HG03520 (cell line): ENCODE data around the gene PRMT2.
"Not testable (repeated sequence)": the region's sequence is repeated elsewhere in the genome, so short reads cannot be mapped to it uniquely, and the experiment has no call there.

Experiments
- ATAC-seq: cut with Tn5 transposase; IDR thresholded peaks from one replicate; pipeline ENCODE4 v1.9.1; 2021; ENCODE audit warnings: mild to moderate bottlenecking, moderate library complexity; ENCODE audit not compliant: unreplicated experiment

The PRMT2 gene

GRCh38 chr21:46666941-46667740 is 31.7 kb downstream of the PRMT2 start:
- ATAC-seq, result no peak

GRCh38 chr21:46667741-46668380 is 32.4 kb downstream of the PRMT2 start:
- ATAC-seq, result no peak

- ATAC-seq, result no peak
These were observed 32.9 kb downstream of the PRMT2 start for GRCh38 chr21:46668381-46668780.

DNA sequence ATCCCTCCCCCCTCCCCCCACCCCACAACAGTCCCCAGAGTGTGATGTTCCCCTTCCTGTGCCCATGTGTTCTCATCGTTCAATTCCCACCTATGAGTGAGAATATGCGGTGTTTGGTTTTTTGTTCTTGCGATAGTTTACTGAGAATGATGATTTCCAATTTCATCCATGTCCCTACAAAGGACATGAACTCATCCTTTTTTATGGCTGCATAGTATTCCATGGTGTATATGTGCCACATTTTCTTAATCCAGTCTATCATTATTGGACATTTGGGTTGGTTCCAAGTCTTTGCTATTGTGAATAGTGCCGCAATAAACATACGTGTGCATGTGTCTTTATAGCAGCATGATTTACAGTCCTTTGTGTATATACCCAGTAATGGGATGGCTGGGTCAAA is 33.4 kb downstream of the PRMT2 start:
- ATAC-seq, result not testable (repeated sequence)

DNA sequence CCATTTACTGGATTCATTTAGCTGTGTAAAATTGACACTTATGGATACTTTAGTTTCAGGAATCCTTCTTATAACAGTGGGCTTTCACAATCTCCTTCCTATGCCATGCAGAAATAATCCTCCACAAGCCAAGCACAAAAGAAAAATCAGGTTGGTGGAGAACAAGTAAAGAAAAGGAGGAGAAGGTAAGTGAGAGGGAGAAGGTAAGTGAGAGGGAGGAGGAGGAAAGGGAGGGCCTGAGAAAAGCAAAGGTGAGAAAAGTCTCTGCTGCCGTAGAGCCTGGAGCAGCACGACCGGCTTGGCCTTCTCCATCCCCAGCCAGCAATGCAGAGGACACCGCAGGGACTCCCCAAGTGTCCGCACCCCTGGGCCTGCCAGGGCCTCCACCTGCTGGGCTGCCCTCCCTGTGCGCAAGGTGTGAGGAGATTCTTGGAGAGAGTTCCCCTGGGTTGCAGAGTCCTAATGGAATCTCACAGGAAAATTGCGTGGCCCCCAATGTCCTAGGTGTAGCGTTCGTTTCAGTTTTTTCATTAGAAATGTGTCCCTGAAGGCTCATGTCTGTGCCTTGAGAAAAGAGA is 39.0 kb downstream of the PRMT2 start:
- no peak for ATAC-seq

DNA sequence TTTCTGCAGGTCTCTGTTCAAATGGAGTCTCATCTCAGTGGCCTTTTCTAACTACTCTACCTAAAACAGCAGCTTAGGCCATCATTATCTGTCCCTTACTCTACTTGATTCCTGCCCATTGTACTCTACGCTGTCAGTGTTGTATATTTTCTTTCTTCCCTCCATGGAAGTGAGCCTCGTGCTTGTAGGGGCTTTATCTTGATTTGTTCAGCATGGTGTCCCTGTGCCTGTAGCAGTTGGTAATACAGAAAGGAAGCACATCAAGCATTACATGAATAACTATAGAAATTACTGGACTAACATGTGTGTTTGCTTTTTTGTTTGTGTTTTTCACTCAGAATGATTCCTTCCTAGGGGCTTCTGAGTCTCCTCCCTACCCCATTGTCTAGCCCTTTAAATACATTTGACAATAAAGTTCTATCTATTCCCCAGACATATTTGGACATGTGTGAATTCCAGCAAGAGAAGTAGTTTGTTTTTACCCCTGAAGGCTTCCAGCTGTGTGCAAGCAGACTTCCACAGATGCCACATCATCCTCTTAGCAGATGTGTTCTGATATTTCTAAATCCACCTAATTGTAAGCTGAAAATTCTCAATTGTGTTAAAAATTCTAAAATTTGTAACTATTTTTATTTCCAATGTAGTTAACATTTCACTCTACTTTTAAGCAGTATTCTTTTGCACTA is 40.3 kb downstream of the PRMT2 start:
- no peak for ATAC-seq

- ATAC-seq, result not testable (repeated sequence)
These were observed 41.1 kb downstream of the PRMT2 start for GRCh38 chr21:46676542-46676941.

DNA sequence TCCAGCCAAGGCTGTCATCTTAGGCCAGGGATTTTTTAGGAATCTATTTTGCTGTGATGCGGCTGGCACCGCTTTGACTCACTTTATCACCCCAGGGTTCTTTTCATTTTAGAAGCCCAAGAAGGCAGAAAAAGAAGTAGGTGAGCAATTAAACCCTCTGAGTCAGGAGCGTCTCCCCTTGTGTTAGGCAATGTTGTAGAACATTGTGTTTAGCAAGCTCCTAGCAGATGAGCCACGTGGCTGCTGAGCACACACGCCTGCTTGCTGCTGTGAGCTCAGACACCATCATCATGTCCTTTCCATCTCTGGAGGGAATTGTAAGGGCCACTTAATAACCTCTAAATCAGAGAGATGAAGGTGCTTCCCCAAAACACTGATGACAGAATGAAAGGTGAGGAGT is 46.1 kb downstream of the PRMT2 start:
- not testable (repeated sequence) for ATAC-seq

DNA sequence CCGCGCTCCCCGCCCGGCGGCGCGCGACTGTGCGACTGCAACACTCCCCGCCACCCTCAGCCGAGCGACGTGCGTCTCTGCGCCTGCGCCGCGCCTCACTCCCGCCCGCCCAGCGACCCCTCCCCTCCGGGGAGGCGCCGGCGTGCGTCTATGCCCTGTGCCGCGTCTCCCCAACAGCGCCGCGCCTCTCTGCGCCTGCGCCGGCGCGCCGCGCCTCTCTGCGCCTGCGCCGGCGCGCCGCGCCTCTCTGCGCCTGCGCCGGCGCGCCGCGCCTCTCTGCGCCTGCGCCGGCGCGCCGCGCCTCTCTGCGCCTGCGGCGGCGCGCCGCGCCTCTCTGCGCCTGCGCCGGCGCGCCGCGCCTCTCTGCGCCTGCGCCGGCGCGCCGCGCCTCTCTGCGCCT is 63.2 kb downstream of the PRMT2 start:
- not testable (repeated sequence) for ATAC-seq

DNA sequence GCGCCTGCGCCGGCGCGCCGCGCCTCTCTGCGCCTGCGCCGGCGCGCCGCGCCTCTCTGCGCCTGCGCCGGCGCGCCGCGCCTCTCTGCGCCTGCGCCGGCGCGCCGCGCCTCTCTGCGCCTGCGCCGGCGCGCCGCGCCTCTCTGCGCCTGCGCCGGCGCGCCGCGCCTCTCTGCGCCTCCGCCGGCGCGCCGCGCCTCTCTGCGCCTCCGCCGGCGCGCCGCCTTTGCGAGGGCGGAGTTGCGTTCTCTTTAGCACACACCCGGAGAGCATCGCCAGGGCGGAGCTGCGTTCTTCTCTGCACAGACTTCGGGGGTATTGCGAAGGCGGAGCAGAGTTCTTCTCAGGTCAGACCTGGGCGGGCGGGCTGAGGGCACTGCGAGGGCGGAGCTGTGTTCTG is 63.6 kb downstream of the PRMT2 start:
- not testable (repeated sequence) for ATAC-seq
